Smooth muscle cell (in vitro differentiated cells): ENCODE data around the gene SALL4. TPM values are rescaled to one million over a fixed set of nuclear protein-coding genes. Genes with fewer than 3 reads are reported as not detected.
"Not testable (repeated sequence)": the region's sequence is repeated elsewhere in the genome, so short reads cannot be mapped to it uniquely, and the experiment has no call there.

Experiments used
- DNase-seq: peaks from one replicate; lab custom pipeline; 2025; ENCODE audit not compliant: unreplicated experiment; lab: John Stamatoyannopoulos, UW
- H2AFZ ChIP-seq: fragments of 200-600 bp; sonication (generic); 2 replicates; pipeline ENCODE4 v1.6.0; 2016; ENCODE audit warnings: antibody characterized with exemption, low read depth, mild to moderate bottlenecking
- H3F3A ChIP-seq: fragments of 200-600 bp; sonication (generic); 2 replicates; pipeline ENCODE4 v1.6.0; 2017; ENCODE audit warnings: antibody characterized with exemption, low read depth
- H3K27ac ChIP-seq: fragments of 200-600 bp; sonication (generic); 2 replicates; pipeline ENCODE4 v1.5.1; 2016; ENCODE audit warnings: low read depth, mild to moderate bottlenecking
- H3K27me3 ChIP-seq: fragments of 200-600 bp; sonication (generic); 2 replicates; pipeline ENCODE4 v1.6.1; 2016; ENCODE audit warnings: low read depth, mild to moderate bottlenecking
- H3K36me3 ChIP-seq: fragments of 200-600 bp; sonication (generic); 2 replicates; pipeline ENCODE4 v1.5.1; 2016; ENCODE audit warnings: low read depth
- H3K4me1 ChIP-seq: fragments of 200-600 bp; sonication (generic); 2 replicates; pipeline ENCODE4 v1.5.1; 2016; ENCODE audit warnings: low read depth
- H3K4me2 ChIP-seq: fragments of 200-600 bp; sonication (generic); 2 replicates; pipeline ENCODE4 v1.6.0; 2016; ENCODE audit warnings: mild to moderate bottlenecking
- H3K4me3 ChIP-seq: fragments of 200-600 bp; sonication (generic); 2 replicates; pipeline ENCODE4 v1.5.1; 2016; ENCODE audit warnings: mild to moderate bottlenecking
- H3K79me2 ChIP-seq: fragments of 200-600 bp; sonication (generic); 2 replicates; pipeline ENCODE4 v1.6.0; 2016; ENCODE audit warnings: low read depth, mild to moderate bottlenecking
- H3K9ac ChIP-seq: fragments of 200-600 bp; sonication (generic); 2 replicates; pipeline ENCODE4 v1.6.0; 2016; ENCODE audit warnings: low read depth
- H3K9me3 ChIP-seq: fragments of 200-600 bp; sonication (generic); replicated peaks from 2 replicates; pipeline ENCODE4 v1.5.1; 2016; ENCODE audit warnings: low read depth
- H4K20me1 ChIP-seq: fragments of 200-600 bp; sonication (generic); 2 replicates; pipeline ENCODE4 v1.6.0; 2016; ENCODE audit warnings: low read depth
- CTCF ChIP-seq: fragments of 200-600 bp; sonication (generic); IDR thresholded peaks from 2 replicates; pipeline ENCODE4 v1.5.1; 2017; ENCODE audit warnings: borderline replicate concordance, mild to moderate bottlenecking, antibody characterized with exemption; ENCODE audit not compliant: insufficient read depth, poor library complexity, severe bottlenecking
- WGBS: methylation state at CpG from one replicate; pipeline ENCODE4 v1.1.7; 2016; ENCODE audit warnings: low lambda C conversion rate; 5-methylcytosine and 5-hydroxymethylcytosine counted together
- polyA plus RNA-seq: library from polyadenylated mRNA; unstranded; fragments of >200 nt; fragmentation: Nextera tagmentation; extraction: Ambion mirVana; gene quantifications from 2 replicates; pipeline ENCODE4 v1.2.1, GENCODE V29; 2016
- total RNA-seq: library from RNA; depleted of rRNA; stranded (reverse); fragments of >200 nt; gene quantifications from 2 replicates; pipeline ENCODE4 v1.2.3, GENCODE V29; 2014

Gene SALL4
- total and polyA plus RNA-seq, 2 experiments from 2014 or later = 14.2 to 17.6 TPM

- 97% methylated on average over 7 of the region's 7 CpGs for WGBS
- no peak overlapping the region for H3K9ac ChIP-seq
- no peaks in the 10 kb centered on the region for H3K79me2 ChIP-seq
Measured at GRCh38 chr20:51830538-51830937, 28.2 kb upstream of the SALL4 start.

DNA sequence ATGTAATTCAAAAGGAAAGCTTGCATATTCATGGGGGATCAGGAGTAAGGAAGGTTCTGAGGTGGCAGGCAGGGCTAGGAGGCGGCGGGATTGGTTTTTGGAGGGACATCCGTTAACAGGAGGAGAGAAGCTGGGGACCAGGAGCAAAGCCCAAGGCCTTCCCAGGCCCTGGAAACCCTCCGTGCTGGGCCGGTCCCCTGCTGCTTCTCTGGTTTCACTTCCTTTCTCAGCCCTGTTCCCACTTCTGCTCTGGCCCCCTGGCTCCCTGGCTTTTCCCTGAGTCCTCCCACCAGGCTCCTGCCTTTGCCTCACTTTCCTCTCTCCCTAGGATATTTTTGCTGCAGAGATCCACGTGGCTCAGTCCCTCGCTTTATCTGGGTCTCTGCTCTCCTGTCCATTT, 26.4 kb upstream of the SALL4 start:
- WGBS = 63% methylated on average over 7 of the region's 7 CpGs
- TF ChIP-seq CTCF = no peak
- Histone ChIP-seq H4K20me1 (no peaks in the 10 kb centered on the region), H3K27ac (no peak overlapping the region), H3K4me2 (no peak overlapping the region), H3K27me3 (no peaks in the 10 kb centered on the region), H3K9ac (no peak overlapping the region), H3K36me3 (no peaks in the 10 kb centered on the region), H2AFZ (no peak overlapping the region), H3K4me3 (no peak overlapping the region), H3K4me1 (peaks cover 12% of the 10 kb centered on the region), H3K79me2 (no peaks in the 10 kb centered on the region), H3K9me3 (no peaks in the 10 kb centered on the region), H3F3A (no peaks in the 10 kb centered on the region)
- DNase-seq = no peak

More at GRCh38 chr20:51830538-51830937, 28.2 kb upstream of the SALL4 start:
- Histone ChIP-seq H3K4me2 (no peak overlapping the region), H3F3A (no peaks in the 10 kb centered on the region), H3K4me3 (no peak overlapping the region), H2AFZ (no peak overlapping the region), H3K4me1 (peaks cover 12% of the 10 kb centered on the region), H4K20me1 (no peaks in the 10 kb centered on the region), H3K36me3 (no peaks in the 10 kb centered on the region), H3K27ac (no peak overlapping the region), H3K27me3 (no peaks in the 10 kb centered on the region), H3K9me3 (no peaks in the 10 kb centered on the region)
- no peak for TF ChIP-seq CTCF
- no peak for DNase-seq

DNA sequence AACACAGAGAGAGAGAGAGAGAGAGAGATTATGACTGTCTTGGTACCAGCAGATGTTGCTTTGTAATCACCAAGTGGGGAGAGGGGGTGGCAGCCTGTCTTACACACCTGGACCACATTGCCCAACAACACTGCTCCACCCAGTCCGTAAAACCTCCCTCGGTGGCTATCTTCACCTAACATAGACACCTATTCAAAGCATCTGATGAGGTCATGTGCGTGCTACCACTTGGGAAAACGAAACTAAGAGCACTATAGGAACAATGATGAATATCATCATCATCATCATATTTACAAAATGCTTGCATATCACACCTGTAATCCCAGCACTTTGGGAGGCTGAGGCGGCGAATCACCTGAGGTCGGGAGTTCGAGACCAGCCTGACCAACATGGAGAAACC, 24.1 kb upstream of the SALL4 start:
- Histone ChIP-seq H3K9ac (no peak overlapping the region), H3K4me2 (no peak overlapping the region), H3F3A (no peaks in the 10 kb centered on the region), H3K4me1 (peaks cover 3% of the 10 kb centered on the region), H2AFZ (no peak overlapping the region), H3K79me2 (no peaks in the 10 kb centered on the region), H3K9me3 (no peaks in the 10 kb centered on the region), H3K4me3 (no peak overlapping the region), H4K20me1 (no peaks in the 10 kb centered on the region), H3K27ac (no peak overlapping the region), H3K36me3 (no peaks in the 10 kb centered on the region), H3K27me3 (no peaks in the 10 kb centered on the region)
- 94% methylated on average over 8 of the region's 8 CpGs for WGBS
- TF ChIP-seq CTCF = no peak
- no peak for DNase-seq

DNA sequence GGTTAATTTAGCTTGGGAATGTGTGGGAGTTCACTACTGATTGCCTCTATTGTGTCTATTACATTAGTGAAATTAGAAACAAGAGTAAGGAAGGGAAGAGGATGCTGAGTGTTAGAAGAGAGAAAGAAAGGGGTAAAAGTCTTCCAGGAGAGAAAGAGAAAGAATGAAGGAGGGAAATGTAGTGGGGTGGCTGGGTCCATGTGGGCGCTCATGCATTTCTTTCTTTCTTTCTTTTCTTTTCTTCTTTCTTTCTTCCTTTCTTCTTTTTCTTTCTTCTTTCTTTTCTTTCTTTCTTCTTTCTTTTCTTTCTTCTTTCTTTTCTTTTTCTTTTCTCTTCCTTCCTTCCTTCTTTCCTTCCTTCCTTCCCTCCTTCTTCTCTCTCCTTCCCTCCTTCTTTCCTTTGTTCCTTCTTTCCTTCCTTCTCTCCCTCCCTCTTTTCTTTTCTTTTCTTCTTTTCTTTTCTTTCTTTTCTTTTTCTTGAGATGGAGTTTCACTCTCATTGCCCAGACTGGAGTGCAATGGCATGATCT, 16.2 kb upstream of the SALL4 start:
- no peaks in the 10 kb centered on the region for H3F3A ChIP-seq
- H3K9me3 ChIP-seq = no peaks in the 10 kb centered on the region
- H3K4me3 ChIP-seq = no peak overlapping the region
- no peak overlapping the region for H2AFZ ChIP-seq
- H4K20me1 ChIP-seq = no peaks in the 10 kb centered on the region
- no peak overlapping the region for H3K9ac ChIP-seq
- TF ChIP-seq CTCF = no peak
- no peak overlapping the region for H3K4me2 ChIP-seq
- 93% methylated on average over 1 of the region's 1 CpG for WGBS
- H3K27ac ChIP-seq = no peak overlapping the region
- no peaks in the 10 kb centered on the region for H3K79me2 ChIP-seq
- no peaks in the 10 kb centered on the region for H3K36me3 ChIP-seq
- H3K27me3 ChIP-seq = no peaks in the 10 kb centered on the region
- H3K4me1 ChIP-seq = peaks cover 3% of the 10 kb centered on the region
- DNase-seq = no peak

GRCh38 chr20:51816856-51817255, 14.5 kb upstream of the SALL4 start:
- H3K27ac ChIP-seq, H3K9me3 ChIP-seq, H3K9ac ChIP-seq, H3K36me3 ChIP-seq, H4K20me1 ChIP-seq, H3K79me2 ChIP-seq, H3K27me3 ChIP-seq, H3K4me2 ChIP-seq, H3K4me3 ChIP-seq, DNase-seq, H2AFZ ChIP-seq, H3F3A ChIP-seq: not testable (repeated sequence)
- WGBS = 96% methylated on average over 8 of the region's 8 CpGs
- peaks cover 12% of the 10 kb centered on the region for H3K4me1 ChIP-seq
